Activated T-cell treated with anti-CD3 and anti-CD28 coated beads for 48 hours (primary cell): ENCODE results near the gene GGNBP2.
"Not testable (repeated sequence)": the region's sequence is repeated elsewhere in the genome, so short reads cannot be mapped to it uniquely, and the experiment has no call there.

Experiments
- DNase-seq: peaks from one replicate; pipeline ENCODE4 v3.0.0-alpha.2; 2020; ENCODE audit warnings: low read depth

The GGNBP2 gene, protein sequence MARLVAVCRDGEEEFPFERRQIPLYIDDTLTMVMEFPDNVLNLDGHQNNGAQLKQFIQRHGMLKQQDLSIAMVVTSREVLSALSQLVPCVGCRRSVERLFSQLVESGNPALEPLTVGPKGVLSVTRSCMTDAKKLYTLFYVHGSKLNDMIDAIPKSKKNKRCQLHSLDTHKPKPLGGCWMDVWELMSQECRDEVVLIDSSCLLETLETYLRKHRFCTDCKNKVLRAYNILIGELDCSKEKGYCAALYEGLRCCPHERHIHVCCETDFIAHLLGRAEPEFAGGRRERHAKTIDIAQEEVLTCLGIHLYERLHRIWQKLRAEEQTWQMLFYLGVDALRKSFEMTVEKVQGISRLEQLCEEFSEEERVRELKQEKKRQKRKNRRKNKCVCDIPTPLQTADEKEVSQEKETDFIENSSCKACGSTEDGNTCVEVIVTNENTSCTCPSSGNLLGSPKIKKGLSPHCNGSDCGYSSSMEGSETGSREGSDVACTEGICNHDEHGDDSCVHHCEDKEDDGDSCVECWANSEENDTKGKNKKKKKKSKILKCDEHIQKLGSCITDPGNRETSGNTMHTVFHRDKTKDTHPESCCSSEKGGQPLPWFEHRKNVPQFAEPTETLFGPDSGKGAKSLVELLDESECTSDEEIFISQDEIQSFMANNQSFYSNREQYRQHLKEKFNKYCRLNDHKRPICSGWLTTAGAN

DNA sequence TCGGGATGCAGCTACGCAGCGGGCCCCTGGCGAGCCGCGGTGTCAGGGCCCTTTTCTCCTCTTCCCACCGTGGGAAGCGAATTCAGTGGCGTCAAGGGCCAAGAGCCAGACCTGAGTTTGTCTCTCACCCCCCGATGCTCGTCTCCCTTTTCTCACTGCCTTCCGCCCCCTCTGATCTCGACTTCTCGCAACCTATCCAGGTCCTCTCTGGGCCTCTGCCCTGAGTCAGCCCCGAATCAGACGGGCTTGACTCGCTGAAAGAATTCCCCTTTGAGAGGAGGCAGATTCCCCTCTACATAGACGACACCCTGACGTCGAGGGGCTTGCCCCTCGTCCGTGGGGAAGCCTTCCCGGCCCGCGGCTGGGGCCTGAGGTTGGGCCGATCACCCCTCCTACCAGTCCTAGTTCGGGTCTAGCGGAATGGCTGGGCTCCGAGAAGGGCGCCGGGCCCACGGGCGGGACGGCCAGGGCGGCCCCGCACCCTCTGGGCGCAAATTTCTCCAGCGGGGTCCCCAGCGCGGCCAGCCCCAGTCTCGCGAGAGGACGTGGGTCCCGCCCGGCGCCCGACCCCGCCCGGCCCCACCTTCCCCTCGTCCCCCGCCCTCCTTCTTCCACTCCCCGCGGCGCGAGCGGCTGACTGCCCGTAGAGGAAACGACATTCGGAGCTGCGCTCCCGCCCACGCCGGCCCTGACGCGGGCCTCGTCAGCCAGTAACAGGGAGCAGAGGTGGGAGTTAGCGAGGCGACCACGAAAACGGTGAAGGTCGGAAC lies at the start of gene GGNBP2:
GGNBP2 (plus strand) TSS at position 613 of the 770 bp plus-strand sequence. CDS start 806 bp downstream, outside the sequence.
- DNase-seq = peak; percentile 88

DNA sequence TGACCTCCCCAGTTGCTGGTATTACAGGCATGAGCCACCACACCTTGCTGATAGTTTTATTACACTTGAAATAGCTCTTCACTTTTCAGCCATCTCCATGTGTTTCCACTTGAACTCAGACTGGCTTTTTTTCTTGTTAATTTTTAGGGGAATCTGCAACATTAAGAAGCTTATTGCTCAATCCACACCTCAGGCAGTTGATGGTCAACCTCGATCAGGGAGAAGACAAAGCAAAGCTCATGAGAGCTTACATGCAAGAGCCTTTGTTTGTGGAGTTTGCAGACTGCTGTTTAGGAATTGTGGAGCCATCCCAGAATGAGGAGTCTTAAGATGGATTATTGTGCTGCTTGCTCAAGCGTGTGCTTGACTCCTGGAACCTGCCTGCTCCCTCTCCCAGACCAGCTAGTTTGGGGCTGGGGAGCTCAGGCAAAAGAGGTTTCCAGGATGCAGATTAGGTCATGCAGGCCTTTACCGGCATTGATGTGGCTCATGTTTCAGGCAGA lies 49.6 kb upstream of the GGNBP2 start:
- no peak for DNase-seq

DNA sequence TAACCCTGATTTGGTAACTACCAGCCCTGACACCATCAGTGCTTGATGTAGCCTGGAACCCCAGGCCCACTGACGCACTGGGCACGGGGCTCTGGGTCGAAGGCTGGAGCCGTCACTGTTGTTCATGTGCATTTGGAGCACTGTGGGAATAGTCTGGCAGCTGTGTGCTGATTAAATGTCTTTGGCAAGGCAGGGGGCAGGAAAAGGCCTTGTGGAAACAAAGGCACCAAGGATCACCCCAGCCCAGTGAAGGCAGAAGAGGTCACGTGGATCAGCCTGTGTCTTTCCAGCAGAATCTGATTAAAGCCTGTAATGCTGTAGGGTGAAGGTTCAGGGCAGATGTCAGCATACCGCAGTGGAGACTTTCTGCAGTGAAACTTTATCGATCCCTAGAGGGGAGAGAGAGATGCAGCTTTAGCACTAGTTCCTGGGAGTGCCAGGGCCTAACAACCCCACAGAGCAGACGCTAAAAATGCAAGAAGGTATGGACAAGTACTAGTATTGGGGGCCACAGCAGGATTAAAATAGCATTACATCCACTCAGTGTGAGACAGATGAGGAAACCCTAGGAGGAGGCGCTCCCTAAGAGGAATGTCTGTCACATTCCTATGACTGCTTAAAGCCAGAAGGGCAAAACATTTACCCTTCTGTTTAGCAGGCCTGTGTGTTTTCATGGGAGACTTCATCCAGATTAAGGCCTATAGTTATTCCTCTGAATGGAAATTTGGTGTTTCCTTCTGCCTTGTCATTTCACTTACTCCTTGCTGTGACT lies 48.5 kb upstream of the GGNBP2 start:
- DNase-seq = no peak

DNA sequence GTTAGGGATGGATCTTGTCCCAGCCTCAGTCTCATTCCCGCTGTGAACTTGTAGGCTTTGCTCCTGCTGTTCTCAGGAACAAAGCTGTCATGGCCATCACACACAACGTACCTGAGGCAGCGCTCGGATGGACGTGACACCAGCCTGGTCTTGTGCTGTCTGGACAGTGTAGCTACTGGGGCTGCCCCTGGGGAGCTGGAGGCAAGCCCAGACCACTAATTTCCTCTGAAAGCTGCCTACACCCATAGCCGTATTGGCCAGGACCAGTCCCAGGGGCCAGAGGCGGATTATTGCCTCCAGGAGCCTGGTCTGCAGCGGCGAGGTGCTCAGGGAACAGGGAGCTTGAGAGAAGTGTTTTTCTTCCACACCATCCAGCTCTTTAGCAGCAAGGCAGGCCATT lies 46.6 kb upstream of the GGNBP2 start:
- no peak for DNase-seq

DNA sequence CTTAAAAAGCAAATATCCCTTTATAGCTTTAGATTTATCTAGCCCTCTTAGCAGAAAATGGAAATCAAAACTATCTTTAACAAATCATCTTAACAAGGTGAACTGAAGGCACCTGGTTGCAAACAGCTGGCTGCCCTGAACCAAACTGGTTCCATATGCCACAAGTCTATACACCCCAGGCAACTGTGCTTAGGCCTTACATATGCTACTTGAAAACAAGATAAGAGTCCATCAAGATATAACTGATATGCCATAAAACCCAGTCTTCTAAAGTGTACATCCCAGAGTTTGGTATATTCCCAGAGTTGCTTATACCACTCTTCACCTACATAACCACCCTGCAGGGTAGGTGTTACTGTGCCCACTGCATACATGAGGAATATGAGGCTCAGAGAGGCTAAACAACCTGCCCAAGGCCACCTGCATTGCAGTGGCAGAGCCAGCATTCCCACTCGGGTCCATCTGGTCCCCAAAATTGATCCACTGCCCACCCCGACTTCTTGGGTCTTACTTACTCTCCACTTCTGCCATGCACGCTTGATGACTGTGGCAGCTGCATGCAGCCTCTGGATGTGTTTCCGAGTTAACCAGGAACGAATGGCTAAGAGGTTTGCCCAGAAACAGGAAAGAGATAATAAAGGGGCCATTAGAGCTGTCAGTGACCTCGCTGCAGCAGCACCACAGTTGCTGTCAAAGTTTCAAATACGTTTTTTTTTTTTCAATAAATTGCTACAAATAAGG lies 46.0 kb upstream of the GGNBP2 start:
- no peak for DNase-seq

DNA sequence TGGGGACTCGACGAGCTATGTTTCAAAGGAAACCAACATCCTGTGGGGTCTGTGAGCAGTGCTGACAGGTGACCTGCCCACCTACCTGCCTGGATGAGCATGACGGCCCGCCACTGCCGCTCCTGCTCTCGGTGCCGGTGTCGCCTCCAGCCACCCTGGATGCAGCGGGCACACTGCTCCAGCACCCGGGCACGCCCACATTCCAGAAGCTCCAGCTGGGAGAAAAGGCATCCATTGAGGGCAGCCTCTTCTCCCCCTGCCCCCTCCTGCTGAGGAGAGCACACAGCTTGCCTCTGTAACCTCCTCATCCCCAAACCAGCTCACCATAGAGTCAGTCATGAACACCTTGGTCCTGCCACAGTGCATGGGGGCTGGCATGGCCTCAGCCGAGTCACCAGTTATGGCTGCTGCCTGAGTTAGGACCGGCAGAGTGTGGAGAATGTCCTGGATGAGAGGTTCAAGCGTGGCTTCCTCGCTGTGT lies 43.9 kb upstream of the GGNBP2 start:
- DNase-seq = no peak

DNA sequence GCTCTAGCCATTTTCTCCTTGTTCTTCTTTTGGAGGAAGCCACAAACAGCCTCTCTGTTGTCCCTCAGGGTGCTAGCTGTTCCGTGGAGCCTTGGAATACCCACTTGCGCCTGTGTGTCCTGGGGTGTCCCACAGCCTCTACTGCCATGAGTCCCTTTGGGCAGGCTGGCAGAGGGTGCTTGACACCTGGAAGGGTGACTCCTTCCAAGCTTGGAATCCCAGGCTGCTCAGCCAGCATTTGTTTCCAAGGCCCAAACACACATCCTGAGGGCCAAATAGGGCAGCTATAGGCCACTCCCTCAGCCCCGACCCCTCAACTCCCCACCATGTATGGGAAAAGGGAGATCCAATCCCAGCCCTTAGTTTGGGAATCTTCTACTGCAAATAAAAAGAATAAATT lies 43.4 kb upstream of the GGNBP2 start:
- DNase-seq = no peak

DNA sequence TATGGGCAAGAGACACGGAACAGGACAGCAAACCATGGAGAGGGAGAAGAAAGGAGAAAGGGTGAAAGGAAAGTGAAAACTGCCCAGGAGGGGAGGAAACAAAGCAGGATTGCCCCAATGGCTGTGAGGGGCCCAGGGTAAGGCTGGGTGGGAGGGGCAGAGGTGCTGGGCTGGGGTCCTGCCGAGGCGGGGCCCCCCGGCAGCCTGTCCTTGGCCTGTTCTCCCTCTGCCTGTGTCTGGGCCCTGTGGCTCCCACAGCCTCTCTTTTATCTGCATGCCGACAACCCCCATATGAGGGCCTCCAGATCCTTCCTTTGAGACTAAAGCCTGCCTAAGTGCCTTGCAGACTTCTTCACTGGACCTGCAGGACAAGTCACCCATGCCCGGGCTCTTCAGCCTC lies 42.8 kb upstream of the GGNBP2 start:
- DNase-seq = no peak

DNA sequence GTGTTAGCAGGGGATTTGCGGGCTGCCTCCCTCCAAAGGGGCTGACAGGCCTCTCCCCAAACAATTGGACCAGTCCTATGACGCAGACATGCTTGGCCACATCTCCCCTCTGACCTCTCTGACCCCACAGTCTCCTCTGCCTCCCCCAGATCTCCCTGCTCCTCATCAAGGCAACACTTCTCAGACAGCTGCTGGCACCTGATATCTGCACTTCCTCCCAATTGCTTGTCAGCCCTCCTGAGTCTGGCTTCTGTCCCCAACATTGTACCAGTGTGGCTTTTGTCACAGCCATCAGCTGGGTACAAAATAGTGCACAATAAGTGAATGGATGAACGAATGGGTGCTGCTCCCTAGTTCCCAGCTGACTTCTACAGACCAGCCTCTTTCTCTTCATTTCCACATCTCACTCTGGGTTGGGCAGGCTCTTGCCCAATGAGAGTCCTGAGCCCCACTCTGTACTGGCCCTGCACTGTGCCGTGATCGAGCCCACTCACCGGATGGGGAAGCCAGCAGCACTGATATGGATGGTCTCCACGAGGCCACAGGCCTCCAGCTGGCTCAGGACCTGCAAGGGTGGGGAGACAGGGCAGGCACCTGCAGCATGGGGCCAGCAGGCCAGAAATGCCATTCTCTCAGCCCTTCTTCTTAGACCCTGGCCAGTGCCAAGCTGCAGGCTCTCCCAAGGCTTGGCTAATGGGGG lies 41.1 kb upstream of the GGNBP2 start:
- no peak for DNase-seq

DNA sequence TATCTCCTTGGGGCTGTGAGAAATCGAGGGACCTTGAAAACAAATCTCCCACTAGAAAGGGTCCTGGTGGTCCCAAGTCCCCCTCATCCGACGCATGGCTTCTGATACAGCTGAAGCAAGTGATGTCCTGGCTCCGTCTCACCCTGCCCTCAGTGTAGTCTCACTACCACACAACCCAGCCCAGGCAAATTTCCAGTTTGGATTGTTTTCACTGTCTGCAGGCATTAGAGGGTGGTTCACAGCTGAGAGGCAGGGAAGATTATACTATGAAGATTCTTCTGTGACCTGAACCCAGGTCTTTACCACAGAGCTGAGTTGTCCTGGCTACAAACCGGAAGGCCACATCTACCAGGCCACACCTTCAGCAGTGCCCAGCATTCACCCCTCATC lies 40.6 kb upstream of the GGNBP2 start:
- no peak for DNase-seq

DNA sequence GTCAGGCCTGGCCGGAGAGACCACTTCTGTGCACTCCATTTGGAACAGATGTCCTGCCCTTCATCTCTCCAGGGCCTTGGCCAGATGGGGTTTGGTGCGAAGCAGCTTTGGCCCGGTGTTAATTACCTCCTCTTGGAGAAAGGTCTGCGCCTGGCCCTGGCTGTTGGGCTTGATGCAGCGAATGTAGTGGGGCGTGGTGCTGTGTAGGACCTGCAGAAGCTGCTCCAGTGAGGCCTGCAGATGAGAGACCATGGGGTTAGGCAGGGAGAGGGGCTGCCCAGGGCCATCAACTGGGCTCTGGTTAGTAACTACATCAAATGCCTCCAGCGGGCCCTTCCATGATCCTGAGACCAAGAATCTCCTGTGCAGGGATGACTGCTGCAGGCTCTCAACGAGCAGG lies 39.5 kb upstream of the GGNBP2 start:
- no peak for DNase-seq

DNA sequence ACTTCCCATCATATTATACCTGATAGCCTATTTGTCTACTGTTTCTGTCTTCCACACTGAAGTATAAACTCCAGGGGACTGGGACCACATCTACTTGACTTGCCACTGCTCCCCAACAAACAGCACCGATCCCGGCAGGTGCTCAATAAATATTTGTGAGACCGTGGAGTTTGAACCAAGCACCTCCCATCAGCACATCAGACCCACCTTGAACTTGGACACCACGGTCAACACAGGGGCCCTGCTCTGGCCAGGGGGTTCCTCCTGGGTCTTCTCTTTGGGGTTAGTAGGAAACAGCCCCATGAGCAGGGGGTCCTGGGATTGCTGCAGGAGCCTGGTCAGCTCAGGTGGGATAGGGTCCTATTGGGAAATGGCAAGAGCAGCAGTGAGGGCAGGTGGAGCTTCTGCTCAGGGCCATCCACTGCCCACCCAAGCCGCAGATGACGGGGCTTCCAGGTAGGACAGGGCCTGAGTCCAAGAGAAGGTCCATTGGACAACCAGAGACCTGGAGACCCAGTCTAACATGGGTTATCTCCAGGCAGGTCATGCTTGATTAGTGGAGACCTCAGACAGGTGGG lies 38.4 kb upstream of the GGNBP2 start:
- no peak for DNase-seq

DNA sequence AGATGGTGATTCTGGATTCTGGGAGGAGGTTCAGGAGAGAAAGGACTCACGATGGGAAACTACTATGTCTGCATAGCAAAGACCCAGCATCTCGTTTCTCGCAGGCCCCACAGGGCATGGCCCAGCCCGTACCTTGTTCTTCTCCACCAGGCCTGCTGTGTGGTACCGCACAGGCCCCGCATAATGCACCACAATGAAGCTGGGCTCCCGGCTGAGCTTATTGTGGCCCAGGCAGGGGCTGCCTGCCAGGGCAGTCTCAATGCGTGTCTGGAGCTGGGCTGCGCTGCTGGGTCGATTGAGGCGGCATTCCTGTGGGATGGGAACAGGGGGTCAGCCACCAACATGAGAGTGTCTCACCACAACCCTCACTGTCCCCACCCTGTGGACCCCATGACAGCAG lies 37.9 kb upstream of the GGNBP2 start:
- no peak for DNase-seq

DNA sequence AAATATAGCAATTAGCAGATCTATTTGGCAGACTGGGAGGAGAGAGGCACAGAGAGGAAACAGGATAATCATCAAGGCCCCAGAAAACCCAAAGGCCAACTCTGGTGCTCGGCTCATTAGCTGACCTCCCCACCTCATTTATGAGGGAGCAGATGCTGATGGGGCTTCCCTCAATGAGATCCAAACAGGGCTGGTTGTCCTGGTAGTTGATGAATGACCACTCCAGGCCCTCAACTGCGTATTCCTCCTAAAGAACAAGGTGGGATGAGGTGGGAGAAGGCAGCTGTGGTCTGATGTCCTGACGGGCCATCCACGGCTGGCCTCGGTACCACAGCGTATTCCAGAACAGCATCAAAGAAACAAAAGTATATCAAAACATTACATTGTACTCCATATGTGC lies 37.5 kb upstream of the GGNBP2 start:
- DNase-seq = no peak

DNA sequence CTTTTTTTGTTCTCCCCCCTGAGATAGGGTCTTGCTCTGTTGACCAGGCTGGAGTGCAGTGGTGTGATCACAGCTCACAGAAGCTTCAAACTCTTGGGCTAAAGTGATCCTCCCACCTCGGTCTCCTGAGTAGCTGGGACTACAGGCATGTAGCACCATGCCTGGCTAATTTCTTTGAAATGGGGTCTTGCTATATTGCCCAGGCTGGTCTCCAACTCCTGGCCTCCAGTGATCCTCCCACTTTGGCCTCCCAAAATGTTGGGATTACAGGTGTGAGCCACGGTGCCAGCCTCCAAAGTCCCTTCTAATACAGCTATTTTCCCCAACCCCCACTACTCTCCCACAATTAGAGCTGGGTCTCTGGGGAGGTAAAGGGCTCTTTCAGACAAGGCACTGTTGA lies 36.3 kb upstream of the GGNBP2 start:
- DNase-seq = not testable (repeated sequence)

DNA sequence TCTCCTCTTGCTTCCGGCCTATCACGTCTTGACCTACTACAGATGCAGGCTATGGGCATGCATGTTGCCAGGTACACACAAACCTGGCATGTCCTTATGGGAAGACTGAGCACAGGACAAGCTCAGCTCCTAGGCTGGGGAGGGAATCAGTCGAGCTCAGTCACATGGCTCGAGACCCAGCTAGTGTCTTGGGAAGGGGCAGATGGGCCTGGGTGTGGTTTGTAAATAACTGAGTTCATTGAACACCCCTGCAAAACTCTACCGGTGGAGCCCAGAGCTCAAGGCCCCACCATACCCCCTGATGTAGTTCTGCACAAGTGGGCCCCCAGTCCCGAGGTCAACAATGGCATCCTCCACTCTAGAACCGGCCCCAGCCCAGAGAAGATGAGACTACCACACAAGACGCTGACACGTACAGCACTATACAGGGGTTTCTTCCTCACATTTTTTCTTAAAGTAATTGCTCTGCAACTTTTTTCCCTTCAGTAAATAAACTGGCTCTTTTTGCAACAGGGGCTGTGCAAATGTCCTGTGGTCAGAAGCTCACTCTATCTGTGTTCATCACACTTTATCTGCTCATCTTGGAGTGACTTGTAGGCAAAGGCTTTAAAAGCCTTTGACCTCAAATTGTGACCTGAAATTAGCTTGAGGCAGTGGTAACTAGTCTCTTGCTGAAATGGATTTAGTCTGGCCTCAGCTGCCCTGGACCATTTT lies 35.3 kb upstream of the GGNBP2 start:
- no peak for DNase-seq

DNA sequence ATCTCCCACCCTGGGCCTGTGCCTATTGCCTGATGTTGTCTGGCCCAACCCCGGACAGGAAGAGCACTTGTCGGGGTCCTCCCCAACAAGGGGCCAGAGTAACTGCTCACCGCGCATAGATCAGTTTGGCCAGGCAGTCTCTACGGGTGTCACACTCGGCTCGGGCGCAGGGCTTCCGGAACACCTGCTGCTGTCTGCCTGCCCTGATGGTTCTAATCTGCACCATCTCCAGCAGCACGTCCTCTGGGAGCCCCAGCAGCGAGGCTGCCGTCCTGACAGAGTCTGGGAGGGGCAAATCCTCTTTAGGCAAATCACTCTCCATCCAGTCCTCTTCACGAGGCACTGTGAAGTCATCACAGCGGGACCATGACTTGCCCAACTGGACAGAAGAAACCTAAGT lies 34.1 kb upstream of the GGNBP2 start:
- no peak for DNase-seq

DNA sequence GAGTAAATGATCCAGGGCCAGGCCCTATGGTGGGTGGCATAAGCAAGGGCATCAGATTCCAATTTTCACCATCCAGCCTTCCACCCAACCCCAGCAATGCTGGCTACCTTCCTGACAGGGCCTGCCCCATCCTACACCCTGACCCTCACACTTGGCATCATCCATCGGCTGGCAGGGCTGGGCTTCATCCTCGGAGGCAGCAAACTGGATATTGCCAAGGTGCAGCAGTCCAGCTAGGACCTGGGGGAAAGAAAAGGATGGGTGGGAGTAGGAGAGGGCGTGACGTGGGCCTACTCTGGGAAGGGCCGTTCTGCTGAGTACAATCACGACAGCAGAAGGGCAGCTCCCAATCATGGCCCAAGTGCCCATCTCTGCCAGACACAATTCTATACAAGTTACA lies 33.5 kb upstream of the GGNBP2 start:
- no peak for DNase-seq

DNA sequence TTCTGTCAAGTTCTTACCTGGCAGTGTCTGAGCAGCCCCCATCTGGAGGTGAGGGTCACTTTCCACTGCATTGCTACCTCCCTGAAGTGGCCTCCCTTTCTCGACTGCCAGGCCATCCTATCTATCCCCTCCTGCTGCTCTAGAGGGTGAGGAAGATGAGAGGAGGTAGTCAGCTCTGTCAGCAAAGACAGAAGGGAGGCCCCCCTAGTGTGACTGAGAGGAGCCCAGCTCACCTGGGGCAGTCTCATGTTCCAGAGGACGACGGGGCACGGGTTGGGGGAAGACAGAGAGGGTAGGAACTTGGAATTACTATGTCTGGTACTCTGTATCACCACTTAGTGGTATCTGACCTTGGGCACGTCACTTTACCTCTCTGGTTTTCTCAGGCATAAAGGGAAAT lies 32.1 kb upstream of the GGNBP2 start:
- DNase-seq = no peak
